SK-N-SH treated with all-trans-retinoic acid at 6 μM for 48 hours (cell line): ENCODE results near the gene LYRM9.

Experiments
- ATAC-seq: fragments of 200-7000 bp; cut with Tn5 transposase; 3 replicates; pipeline ENCODE4 v1.9.1; 2020; ENCODE audit warnings: mild to moderate bottlenecking, moderate library complexity
- ARNTL ChIP-seq: fragments of 450-650 bp; formaldehyde crosslinking; IDR thresholded peaks from 2 replicates; pipeline ENCODE4 v1.5.0; 2020; ENCODE audit warnings: low read depth, mild to moderate bottlenecking, moderate library complexity, borderline replicate concordance
- BACH2 ChIP-seq: fragments of 250-450 bp; sonication (Bioruptor Pico); IDR thresholded peaks from 2 replicates; pipeline ENCODE4 v1.9.0; 2021; ENCODE audit warnings: mild to moderate bottlenecking, borderline replicate concordance
- CREB5 ChIP-seq: fragments of 250-450 bp; sonication (Bioruptor Pico); IDR thresholded peaks from 2 replicates; pipeline ENCODE4 v1.5.1; 2020; ENCODE audit warnings: low read depth, mild to moderate bottlenecking, moderate library complexity
- CSDC2 ChIP-seq: fragments of 250-450 bp; sonication (Bioruptor Pico); IDR thresholded peaks from 2 replicates; pipeline ENCODE4 v1.5.0; 2020; ENCODE audit warnings: mild to moderate bottlenecking, moderate library complexity
- CSRNP3 ChIP-seq: fragments of 250-450 bp; sonication (Bioruptor Pico); IDR thresholded peaks from 2 replicates; pipeline ENCODE4 v1.5.1; 2021; ENCODE audit warnings: mild to moderate bottlenecking, moderate library complexity
- ESRRG ChIP-seq: fragments of 250-450 bp; sonication (Bioruptor Pico); IDR thresholded peaks from 2 replicates; pipeline ENCODE4 v1.6.1; 2021; ENCODE audit warnings: mild to moderate bottlenecking
- GLIS3 ChIP-seq: fragments of 250-450 bp; sonication (Bioruptor Pico); IDR thresholded peaks from 2 replicates; pipeline ENCODE4 v1.5.0; 2020; ENCODE audit warnings: mild to moderate bottlenecking, moderate library complexity
- ISL1 ChIP-seq: fragments of 250-450 bp; sonication (Bioruptor Pico); IDR thresholded peaks from 2 replicates; pipeline ENCODE4 v2.1.2; 2022; ENCODE audit warnings: mild to moderate bottlenecking, moderate library complexity
- OSR1 ChIP-seq: fragments of 250-450 bp; sonication (Bioruptor Pico); IDR thresholded peaks from 2 replicates; pipeline ENCODE4 v1.8.0; 2022; ENCODE audit warnings: moderate library complexity, mild to moderate bottlenecking, inconsistent platforms
- PPARA ChIP-seq: fragments of 250-450 bp; sonication (Bioruptor Pico); IDR thresholded peaks from 2 replicates; pipeline ENCODE4 v1.5.0; 2020; ENCODE audit warnings: mild to moderate bottlenecking, borderline replicate concordance
- RARB ChIP-seq: fragments of 250-450 bp; sonication (Bioruptor Pico); IDR thresholded peaks from 2 replicates; pipeline ENCODE4 v1.8.0; 2021; ENCODE audit warnings: mild to moderate bottlenecking, moderate library complexity
- SNAI2 ChIP-seq: fragments of 250-450 bp; sonication (Bioruptor Pico); IDR thresholded peaks from 2 replicates; pipeline ENCODE4 v1.5.0; 2020; ENCODE audit warnings: mild to moderate bottlenecking, moderate library complexity
- TCF4 ChIP-seq: fragments of 250-450 bp; sonication (Bioruptor Pico); IDR thresholded peaks from 2 replicates; pipeline ENCODE4 v1.8.0; 2021; ENCODE audit warnings: mild to moderate bottlenecking, moderate library complexity, borderline replicate concordance
- TOX ChIP-seq: fragments of 250-450 bp; sonication (Bioruptor Pico); IDR thresholded peaks from 2 replicates; pipeline ENCODE4 v1.8.0; 2021; ENCODE audit warnings: mild to moderate bottlenecking, moderate library complexity, borderline replicate concordance
- ZC3H10 ChIP-seq: fragments of 250-450 bp; sonication (Bioruptor Pico); IDR thresholded peaks from 2 replicates; pipeline ENCODE4 v1.5.1; 2021; ENCODE audit warnings: mild to moderate bottlenecking, moderate library complexity
- ZFP3 ChIP-seq: fragments of 250-450 bp; sonication (Bioruptor Pico); IDR thresholded peaks from 2 replicates; pipeline ENCODE4 v1.5.0; 2020; ENCODE audit warnings: mild to moderate bottlenecking, moderate library complexity
- ZFP30 ChIP-seq: fragments of 450-650 bp; formaldehyde crosslinking; IDR thresholded peaks from 2 replicates; pipeline ENCODE4 v1.5.0; 2022; ENCODE audit warnings: mild to moderate bottlenecking, moderate library complexity
- ZNF565 ChIP-seq: fragments of 450-650 bp; formaldehyde crosslinking; conservative IDR thresholded peaks from 2 replicates; pipeline ENCODE4 v1.5.0; 2020; ENCODE audit warnings: low read depth, mild to moderate bottlenecking, moderate library complexity
- ZNF70 ChIP-seq: fragments of 450-650 bp; formaldehyde crosslinking; IDR thresholded peaks from 2 replicates; pipeline ENCODE4 v1.5.0; 2020; ENCODE audit warnings: mild to moderate bottlenecking, moderate library complexity
- ZNF8 ChIP-seq: fragments of 450-650 bp; formaldehyde crosslinking; IDR thresholded peaks from 2 replicates; pipeline ENCODE4 v1.5.0; 2020; ENCODE audit warnings: mild to moderate bottlenecking, moderate library complexity
- TF ChIP-seq, protein P1 (sequence below): fragments of 250-450 bp; sonication (Bioruptor Pico); IDR thresholded peaks from 2 replicates; pipeline ENCODE4 v1.8.0; 2021; ENCODE audit warnings: low read depth, mild to moderate bottlenecking, moderate library complexity, borderline replicate concordance
- TF ChIP-seq, protein P2 (sequence below): fragments of 250-450 bp; sonication (Bioruptor Pico); IDR thresholded peaks from 2 replicates; pipeline ENCODE4 v1.8.0; 2020; ENCODE audit warnings: mild to moderate bottlenecking, moderate library complexity, borderline replicate concordance

The LYRM9 gene

DNA sequence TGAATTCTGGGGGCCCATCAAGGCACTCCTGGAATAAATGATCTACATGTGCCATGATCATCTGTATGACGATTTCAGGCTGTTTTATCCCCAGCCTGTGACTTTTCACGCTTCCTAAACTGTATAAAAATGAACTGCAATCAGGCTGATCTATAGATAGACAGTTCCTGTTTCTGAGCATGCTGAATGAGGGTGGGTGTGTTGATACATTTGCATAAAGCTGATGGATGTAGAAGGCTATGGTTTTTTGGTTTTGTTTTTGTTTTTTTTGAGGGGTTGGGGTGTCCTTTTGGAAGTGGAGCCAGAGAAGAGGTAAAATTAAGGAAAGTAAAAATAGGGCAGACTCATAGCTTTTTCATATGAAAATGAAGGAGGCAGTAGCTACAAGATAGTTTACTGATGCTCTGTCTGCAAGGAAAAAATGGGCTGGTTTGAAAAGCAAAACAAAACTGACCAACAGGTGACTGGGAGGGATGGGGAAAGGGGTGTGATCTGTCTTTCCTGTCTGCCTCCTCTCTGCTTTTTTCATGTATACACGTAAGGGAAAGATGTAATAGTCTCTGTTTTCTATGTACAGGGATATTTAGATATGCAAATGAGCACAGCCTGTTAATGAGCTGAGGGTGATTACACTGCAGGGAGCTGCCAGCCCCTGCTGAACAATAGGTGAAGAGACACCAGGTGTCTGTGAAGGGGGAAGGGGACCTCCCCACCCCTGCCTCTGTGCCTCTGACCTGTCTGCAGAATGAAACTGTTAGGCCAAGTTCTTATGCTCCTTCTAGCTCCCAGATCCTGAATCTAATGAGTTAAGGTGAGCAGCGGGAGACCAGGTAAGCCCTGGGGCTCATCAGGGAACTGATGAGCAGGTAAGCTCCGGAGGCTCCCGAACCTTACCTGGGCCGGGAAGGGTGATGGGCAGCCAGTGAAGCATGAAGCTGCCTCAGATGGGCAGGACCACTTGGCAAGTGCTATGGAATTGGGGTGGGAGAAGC lies 46.6 kb upstream of the LYRM9 start (continued):
- TF ChIP-seq BACH2 (CRISPR knock-in tag) = no peak
- no peak for TF ChIP-seq ISL1 (CRISPR knock-in tag)
- no peak for TF ChIP-seq GLIS3 (CRISPR knock-in tag)
- no peak for TF ChIP-seq OSR1 (CRISPR knock-in tag)
- TF ChIP-seq ZFP3 (CRISPR knock-in tag) = no peak
- no peak for TF ChIP-seq ESRRG (CRISPR knock-in tag)
- no peak for TF ChIP-seq ZNF565 (CRISPR knock-in tag)
- no peak for TF ChIP-seq TCF4
- no peak for TF ChIP-seq ZNF70 (CRISPR knock-in tag)
- TF ChIP-seq SNAI2 (CRISPR knock-in tag) = no peak

- no peak for ATAC-seq
- TF ChIP-seq ZC3H10 (no peak), ZFP3 (CRISPR knock-in tag) (no peak), CSDC2 (CRISPR knock-in tag) (no peak), SNAI2 (CRISPR knock-in tag) (no peak), ZNF565 (CRISPR knock-in tag) (no peak)
Observed at GRCh38 chr17:27938864-27939263, 45.7 kb upstream of the LYRM9 start.

GRCh38 chr17:27938241-27938640 lies 45.1 kb upstream of the LYRM9 start:
- no peak for TF ChIP-seq ZC3H10
- no peak for ATAC-seq

DNA sequence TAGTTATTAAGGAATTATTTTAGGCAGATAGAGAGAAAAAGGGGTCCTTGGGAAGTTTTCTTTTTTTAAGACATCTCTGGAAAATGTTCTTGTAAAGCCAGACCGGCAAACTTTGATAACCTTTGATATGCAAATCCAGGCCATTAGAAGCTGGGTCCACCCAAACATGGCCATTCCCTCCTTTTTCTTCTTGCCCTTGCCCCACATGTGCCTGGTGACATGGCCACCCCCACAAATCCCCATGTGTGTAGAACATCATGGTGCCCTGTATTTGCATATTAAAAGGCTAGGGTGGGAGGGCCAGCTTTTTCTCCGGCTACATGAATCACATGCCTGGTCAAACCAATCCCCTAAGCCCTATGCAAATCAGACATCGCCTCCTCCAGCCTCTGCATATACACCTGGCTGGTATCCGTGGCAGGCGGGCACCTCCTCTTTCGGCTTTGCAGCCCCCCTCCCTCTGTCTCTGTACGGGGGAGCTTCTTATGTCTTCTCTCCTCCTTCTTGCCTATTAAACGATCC lies 43.9 kb upstream of the LYRM9 start:
- ATAC-seq = no peak
- no peak for TF ChIP-seq ZNF8 (CRISPR knock-in tag)
- no peak for TF ChIP-seq ZFP3 (CRISPR knock-in tag)
- TF ChIP-seq OSR1 (CRISPR knock-in tag) = no peak
- TF ChIP-seq GLIS3 (CRISPR knock-in tag) = no peak
- TF ChIP-seq, protein P1, sequence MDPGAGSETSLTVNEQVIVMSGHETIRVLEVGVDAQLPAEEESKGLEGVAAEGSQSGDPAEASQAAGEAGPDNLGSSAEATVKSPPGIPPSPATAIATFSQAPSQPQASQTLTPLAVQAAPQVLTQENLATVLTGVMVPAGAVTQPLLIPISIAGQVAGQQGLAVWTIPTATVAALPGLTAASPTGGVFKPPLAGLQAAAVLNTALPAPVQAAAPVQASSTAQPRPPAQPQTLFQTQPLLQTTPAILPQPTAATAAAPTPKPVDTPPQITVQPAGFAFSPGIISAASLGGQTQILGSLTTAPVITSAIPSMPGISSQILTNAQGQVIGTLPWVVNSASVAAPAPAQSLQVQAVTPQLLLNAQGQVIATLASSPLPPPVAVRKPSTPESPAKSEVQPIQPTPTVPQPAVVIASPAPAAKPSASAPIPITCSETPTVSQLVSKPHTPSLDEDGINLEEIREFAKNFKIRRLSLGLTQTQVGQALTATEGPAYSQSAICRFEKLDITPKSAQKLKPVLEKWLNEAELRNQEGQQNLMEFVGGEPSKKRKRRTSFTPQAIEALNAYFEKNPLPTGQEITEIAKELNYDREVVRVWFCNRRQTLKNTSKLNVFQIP (CRISPR knock-in tag) = no peak
- TF ChIP-seq, protein P2, sequence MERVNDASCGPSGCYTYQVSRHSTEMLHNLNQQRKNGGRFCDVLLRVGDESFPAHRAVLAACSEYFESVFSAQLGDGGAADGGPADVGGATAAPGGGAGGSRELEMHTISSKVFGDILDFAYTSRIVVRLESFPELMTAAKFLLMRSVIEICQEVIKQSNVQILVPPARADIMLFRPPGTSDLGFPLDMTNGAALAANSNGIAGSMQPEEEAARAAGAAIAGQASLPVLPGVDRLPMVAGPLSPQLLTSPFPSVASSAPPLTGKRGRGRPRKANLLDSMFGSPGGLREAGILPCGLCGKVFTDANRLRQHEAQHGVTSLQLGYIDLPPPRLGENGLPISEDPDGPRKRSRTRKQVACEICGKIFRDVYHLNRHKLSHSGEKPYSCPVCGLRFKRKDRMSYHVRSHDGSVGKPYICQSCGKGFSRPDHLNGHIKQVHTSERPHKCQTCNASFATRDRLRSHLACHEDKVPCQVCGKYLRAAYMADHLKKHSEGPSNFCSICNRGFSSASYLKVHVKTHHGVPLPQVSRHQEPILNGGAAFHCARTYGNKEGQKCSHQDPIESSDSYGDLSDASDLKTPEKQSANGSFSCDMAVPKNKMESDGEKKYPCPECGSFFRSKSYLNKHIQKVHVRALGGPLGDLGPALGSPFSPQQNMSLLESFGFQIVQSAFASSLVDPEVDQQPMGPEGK (CRISPR knock-in tag) = no peak
- no peak for TF ChIP-seq RARB (CRISPR knock-in tag)
- no peak for TF ChIP-seq TOX (CRISPR knock-in tag)
- TF ChIP-seq ZNF70 (CRISPR knock-in tag) = no peak
- TF ChIP-seq ARNTL = no peak
- no peak for TF ChIP-seq TCF4
- no peak for TF ChIP-seq ZNF565 (CRISPR knock-in tag)
- TF ChIP-seq PPARA (CRISPR knock-in tag) = no peak
- TF ChIP-seq ZFP30 (CRISPR knock-in tag) = no peak
- no peak for TF ChIP-seq ESRRG (CRISPR knock-in tag)
- TF ChIP-seq CSRNP3 (CRISPR knock-in tag) = no peak
- no peak for TF ChIP-seq CREB5 (CRISPR knock-in tag)
- TF ChIP-seq ZC3H10 = no peak
